Measurements from ENCODE around the gene USP34.

DNA sequence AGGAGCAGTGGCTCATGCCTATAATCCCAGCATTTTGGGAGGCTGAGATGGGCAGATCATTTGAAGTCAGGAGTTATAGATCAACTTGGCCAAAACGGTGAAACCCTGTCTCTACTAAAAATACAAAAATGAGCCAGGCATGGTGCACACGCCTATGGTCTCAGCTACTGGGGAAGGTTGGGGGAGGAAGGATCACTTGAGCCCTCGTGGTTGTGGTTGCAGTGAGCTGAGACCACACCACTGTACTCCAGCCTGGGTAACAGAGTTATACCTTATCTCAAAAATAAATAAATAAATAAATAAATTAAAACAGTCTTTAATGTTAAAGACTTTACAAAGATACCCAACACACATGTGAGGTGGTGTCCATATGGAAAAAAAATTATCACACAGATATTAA is 174.9 kb downstream of the USP34 start:
- TF ChIP-seq ZNF274 (IDR thresholded peaks at IDR 0.05; ENCODE audit: low read length) = no peak
- no peak for TF ChIP-seq ZNF274 (tag by site-specific recombination; IDR thresholded peaks at IDR 0.05; ENCODE audit: borderline replicate concordance)
- no peak for TF ChIP-seq GLI4 (tag by site-specific recombination; IDR thresholded peaks at IDR 0.05)
- TF ChIP-seq CTCF (tag by site-specific recombination; IDR thresholded peaks at IDR 0.05) = no peak
- TF ChIP-seq ZNF148 (tag by site-specific recombination; IDR thresholded peaks at IDR 0.05; ENCODE audit: borderline replicate concordance) = no peak
- TF ChIP-seq ZNF239 (tag by site-specific recombination; IDR thresholded peaks at IDR 0.05) = no peak
- no peak for TF ChIP-seq SCRT2 (tag by site-specific recombination; IDR thresholded peaks at IDR 0.05)
- no peak for TF ChIP-seq ZBTB8A (tag by site-specific recombination; IDR thresholded peaks at IDR 0.05)
- no peak for TF ChIP-seq KLF10 (tag by site-specific recombination; IDR thresholded peaks at IDR 0.05)
- no peak for TF ChIP-seq ZNF433 (tag by site-specific recombination; IDR thresholded peaks at IDR 0.05; ENCODE audit: low read depth)
- TF ChIP-seq ZNF26 (tag by site-specific recombination; IDR thresholded peaks at IDR 0.05) = no peak
- TF ChIP-seq, protein P1, sequence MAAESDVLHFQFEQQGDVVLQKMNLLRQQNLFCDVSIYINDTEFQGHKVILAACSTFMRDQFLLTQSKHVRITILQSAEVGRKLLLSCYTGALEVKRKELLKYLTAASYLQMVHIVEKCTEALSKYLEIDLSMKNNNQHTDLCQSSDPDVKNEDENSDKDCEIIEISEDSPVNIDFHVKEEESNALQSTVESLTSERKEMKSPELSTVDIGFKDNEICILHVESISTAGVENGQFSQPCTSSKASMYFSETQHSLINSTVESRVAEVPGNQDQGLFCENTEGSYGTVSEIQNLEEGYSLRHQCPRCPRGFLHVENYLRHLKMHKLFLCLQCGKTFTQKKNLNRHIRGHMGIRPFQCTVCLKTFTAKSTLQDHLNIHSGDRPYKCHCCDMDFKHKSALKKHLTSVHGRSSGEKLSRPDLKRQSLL (tag by site-specific recombination; IDR thresholded peaks at IDR 0.05) = no peak
- TF ChIP-seq ZNF341 (tag by site-specific recombination; IDR thresholded peaks at IDR 0.05; ENCODE audit: low read depth) = no peak
